ENCODE results near the gene LPCAT3.

- TF ChIP-seq KLF7 (tag by site-specific recombination; IDR thresholded peaks at IDR 0.05; ENCODE audit: borderline replicate concordance): no peak
- TF ChIP-seq ZNF449 (tag by site-specific recombination; IDR thresholded peaks at IDR 0.05): no peak
- TF ChIP-seq, protein P1, sequence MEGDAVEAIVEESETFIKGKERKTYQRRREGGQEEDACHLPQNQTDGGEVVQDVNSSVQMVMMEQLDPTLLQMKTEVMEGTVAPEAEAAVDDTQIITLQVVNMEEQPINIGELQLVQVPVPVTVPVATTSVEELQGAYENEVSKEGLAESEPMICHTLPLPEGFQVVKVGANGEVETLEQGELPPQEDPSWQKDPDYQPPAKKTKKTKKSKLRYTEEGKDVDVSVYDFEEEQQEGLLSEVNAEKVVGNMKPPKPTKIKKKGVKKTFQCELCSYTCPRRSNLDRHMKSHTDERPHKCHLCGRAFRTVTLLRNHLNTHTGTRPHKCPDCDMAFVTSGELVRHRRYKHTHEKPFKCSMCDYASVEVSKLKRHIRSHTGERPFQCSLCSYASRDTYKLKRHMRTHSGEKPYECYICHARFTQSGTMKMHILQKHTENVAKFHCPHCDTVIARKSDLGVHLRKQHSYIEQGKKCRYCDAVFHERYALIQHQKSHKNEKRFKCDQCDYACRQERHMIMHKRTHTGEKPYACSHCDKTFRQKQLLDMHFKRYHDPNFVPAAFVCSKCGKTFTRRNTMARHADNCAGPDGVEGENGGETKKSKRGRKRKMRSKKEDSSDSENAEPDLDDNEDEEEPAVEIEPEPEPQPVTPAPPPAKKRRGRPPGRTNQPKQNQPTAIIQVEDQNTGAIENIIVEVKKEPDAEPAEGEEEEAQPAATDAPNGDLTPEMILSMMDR (tag by site-specific recombination; IDR thresholded peaks at IDR 0.05): no peak
- TF ChIP-seq ZNF776 (tag by site-specific recombination; IDR thresholded peaks at IDR 0.05; ENCODE audit: borderline replicate concordance): no peak
Measured at GRCh38 chr12:6928703-6929407, 89.4 kb downstream of the LPCAT3 start.

Measured in HEK293 (cell line).